PC-3 (cell line): Measurements from ENCODE around the gene ANGPT4. TPM values are rescaled to one million over a fixed set of nuclear protein-coding genes. Genes with fewer than 3 reads are reported as not detected.

Experiments used
- ATAC-seq: fragments of 200-7000 bp; cut with Tn5 transposase; 2 replicates; pipeline ENCODE4 v1.9.1; 2020; ENCODE audit warnings: mild to moderate bottlenecking, moderate library complexity
- BruUV-seq: library from RNA; stranded (reverse); fragments of 400-500 nt; replicated peaks from 2 replicates; lab custom pipeline; 2021; lab: Mats Ljungman, UMichigan
- CTCF ChIA-PET: fragments of 300-600 bp; sonication (Branson Sonifier 250); formaldehyde crosslinking; loops from one replicate; lab custom pipeline; 2022; ENCODE audit warnings: antibody characterized with exemption; lab: Charles Lee
- POLR2A ChIA-PET: fragments of 300-600 bp; sonication (Branson Sonifier 250); formaldehyde crosslinking; loops from one replicate; lab custom pipeline; 2022; ENCODE audit warnings: antibody characterized with exemption; ENCODE audit not compliant: unreplicated experiment; lab: Charles Lee
- DNase-seq: peaks from one replicate; pipeline ENCODE4 v3.0.0-alpha.2; 2015
- H2AFZ ChIP-seq: fragments of 300-600 bp; sonication (generic); 2 replicates; pipeline ENCODE4 v1.6.0; 2016; ENCODE audit warnings: antibody characterized with exemption, low read length
- H3F3A ChIP-seq: fragments of 300-600 bp; sonication (generic); one replicate; pipeline ENCODE4 v1.6.0; 2017; ENCODE audit warnings: antibody characterized with exemption, low read length, control low read depth, mild to moderate bottlenecking; ENCODE audit not compliant: unreplicated experiment
- H3K27ac ChIP-seq: fragments of 300-600 bp; sonication (generic); 2 replicates; pipeline ENCODE4 v1.5.1; 2016; ENCODE audit warnings: mild to moderate bottlenecking, low read length
- H3K27me3 ChIP-seq: fragments of 300-600 bp; sonication (generic); 2 replicates; pipeline ENCODE4 v1.6.1; 2016; ENCODE audit warnings: low read length, mixed read lengths
- H3K36me3 ChIP-seq: fragments of 300-600 bp; sonication (generic); 2 replicates; pipeline ENCODE4 v1.6.1; 2016; ENCODE audit warnings: low read depth, mixed run types, low read length, mixed read lengths
- H3K4me1 ChIP-seq: fragments of 300-600 bp; sonication (generic); 2 replicates; pipeline ENCODE4 v1.5.1; 2016; ENCODE audit warnings: low read length; ENCODE audit not compliant: insufficient read depth
- H3K4me2 ChIP-seq: fragments of 300-600 bp; sonication (generic); 2 replicates; pipeline ENCODE4 v1.6.0; 2016; ENCODE audit warnings: low read length
- H3K4me3 ChIP-seq: fragments of 300-600 bp; sonication (generic); 2 replicates; pipeline ENCODE4 v1.5.1; 2016; ENCODE audit warnings: mild to moderate bottlenecking, low read length, mixed read lengths
- H3K79me2 ChIP-seq: fragments of 300-600 bp; sonication (generic); 2 replicates; pipeline ENCODE4 v1.6.1; 2017; ENCODE audit warnings: low read length, mixed read lengths
- H3K9ac ChIP-seq: fragments of 300-600 bp; sonication (generic); 2 replicates; pipeline ENCODE4 v1.6.0; 2016; ENCODE audit warnings: mild to moderate bottlenecking, low read length
- H3K9me2 ChIP-seq: fragments of 300-600 bp; sonication (generic); replicated peaks from 2 replicates; pipeline ENCODE4 v1.6.1; 2016; ENCODE audit warnings: mixed run types, low read length, mixed read lengths
- H3K9me3 ChIP-seq: fragments of 300-600 bp; sonication (generic); 2 replicates; pipeline ENCODE4 v1.6.1; 2016; ENCODE audit warnings: low read length, mixed read lengths
- H4K20me1 ChIP-seq: fragments of 300-600 bp; sonication (generic); 2 replicates; pipeline ENCODE4 v1.6.1; 2016; ENCODE audit warnings: low read length, mixed read lengths
- CTCF ChIP-seq: fragments of 300-600 bp; sonication (generic); conservative IDR thresholded peaks from 2 replicates; pipeline ENCODE4 v1.5.1; 2017; ENCODE audit warnings: antibody characterized with exemption, low read depth, mild to moderate bottlenecking, low read length
- EZH2 ChIP-seq: fragments of 300-600 bp; sonication (generic); IDR thresholded peaks from one replicate; pipeline ENCODE4 v1.6.1; 2017; ENCODE audit warnings: antibody characterized with exemption, mild to moderate bottlenecking, low read length; ENCODE audit not compliant: unreplicated experiment
- EZH2phosphoT487 ChIP-seq: fragments of 300-600 bp; sonication (generic); IDR thresholded peaks from 2 replicates; pipeline ENCODE4 v1.6.1; 2018; ENCODE audit warnings: mild to moderate bottlenecking, antibody characterized with exemption, low read length, borderline replicate concordance
- intact Hi-C: fragments of 100-400 bp; cut with micrococcal nuclease; formaldehyde crosslinking; loops from 2 replicates; pipeline ENCODE4 v1.9.0; 2023
- total RNA-seq: library from RNA; depleted of rRNA; stranded (reverse); fragments of >200 nt; gene quantifications from 2 replicates; pipeline ENCODE4 v1.2.3, GENCODE V29; 2014

Gene ANGPT4
- total RNA-seq, 1 experiment from 2014 or later, result not detected

- Histone ChIP-seq H3K4me3 (no peak overlapping the region), H4K20me1 (no peaks in the 10 kb centered on the region), H3K9me3 (no peaks in the 10 kb centered on the region), H3F3A (no peaks in the 10 kb centered on the region), H3K9me2 (no peaks in the 10 kb centered on the region), H3K27ac (no peak overlapping the region), H3K4me1 (no peaks in the 10 kb centered on the region), H3K36me3 (no peaks in the 10 kb centered on the region), H2AFZ (no peak overlapping the region), H3K79me2 (no peaks in the 10 kb centered on the region), H3K27me3 (peaks cover 33% of the 10 kb centered on the region), H3K9ac (no peak overlapping the region), H3K4me2 (no peak overlapping the region)
- no peak for DNase-seq
- no peak for ATAC-seq
- TF ChIP-seq EZH2phosphoT487, result no peak
- TF ChIP-seq CTCF, result no peak
- TF ChIP-seq EZH2, result no peak
- no TSS peak for BruUV-seq
- POLR2A ChIA-PET, result no interaction called here
- CTCF ChIA-PET, result no interaction called here
- intact Hi-C loops, result loop anchor here (5.0 kb wide), 1 partner anchor 72 kb away; no protein-coding TSS in a partner anchor
Observed at GRCh38 chr20:889106-889505, 27.0 kb downstream of the ANGPT4 start.

- DNase-seq (no peak), ATAC-seq (peak; percentile 23)
- Histone ChIP-seq H3K27me3 (peaks cover 29% of the 10 kb centered on the region), H3K79me2 (no peaks in the 10 kb centered on the region), H4K20me1 (no peaks in the 10 kb centered on the region), H3F3A (no peaks in the 10 kb centered on the region), H3K4me2 (no peak overlapping the region), H3K4me3 (no peak overlapping the region), H2AFZ (no peak overlapping the region), H3K9me3 (no peaks in the 10 kb centered on the region), H3K9ac (no peak overlapping the region), H3K27ac (no peak overlapping the region), H3K9me2 (no peaks in the 10 kb centered on the region), H3K36me3 (no peaks in the 10 kb centered on the region), H3K4me1 (no peaks in the 10 kb centered on the region)
- POLR2A ChIA-PET, result no interaction called here
- CTCF ChIA-PET, result no interaction called here
- no peak for TF ChIP-seq EZH2
- intact Hi-C loops, result loop anchor here (5.0 kb wide), 1 partner anchor 71 kb away; no protein-coding TSS in a partner anchor
- BruUV-seq, result no TSS peak
Observed at GRCh38 chr20:888057-888456, 28.1 kb downstream of the ANGPT4 start.

- Histone ChIP-seq H3K79me2 (no peaks in the 10 kb centered on the region), H3K27me3 (peaks cover 23% of the 10 kb centered on the region), H3K9me3 (no peaks in the 10 kb centered on the region), H2AFZ (no peak overlapping the region), H3K4me2 (no peak overlapping the region), H3K9ac (no peak overlapping the region), H4K20me1 (no peaks in the 10 kb centered on the region), H3K4me1 (no peaks in the 10 kb centered on the region), H3K9me2 (no peaks in the 10 kb centered on the region), H3K27ac (no peak overlapping the region), H3K36me3 (no peaks in the 10 kb centered on the region), H3K4me3 (no peak overlapping the region), H3F3A (no peaks in the 10 kb centered on the region)
- ATAC-seq (no peak), DNase-seq (no peak)
- no TSS peak for BruUV-seq
- POLR2A ChIA-PET, result no interaction called here
- TF ChIP-seq EZH2phosphoT487 (no peak), EZH2 (no peak), CTCF (no peak)
- intact Hi-C loops, result loop anchor here (5.0 kb wide), 1 partner anchor 70 kb away; no protein-coding TSS in a partner anchor
- CTCF ChIA-PET, result interaction anchor here (0.6 kb wide), 1 partner anchor 223 kb away, joined by 3 read pairs; no protein-coding TSS in a partner anchor
Observed at GRCh38 chr20:887137-887536, 29.0 kb downstream of the ANGPT4 start.
